ENCODE results near the gene NHLRC4.

The NHLRC4 gene

GRCh38 chr16:549544-550263 lies 17.1 kb upstream of the NHLRC4 start:
- Histone ChIP-seq H3K4me3 (ENCODE audit: low read depth, low read length) (no peak overlapping the region), H3K36me3 (ENCODE audit: control insufficient read depth in 2 of 2, insufficient read depth in 1 of 2, low read length in 2 of 2) (peaks cover 0 to 38% of the 10 kb centered on the region in 2 experiments; a peak in 1 of 3 replicates), H3K4me1 (ENCODE audit: control insufficient read depth, insufficient read depth, low read length) (no peaks in the 10 kb centered on the region), H3K27ac (ENCODE audit: extremely low read depth, low read depth, low read length) (no peak overlapping the region), H3K9me3 (ENCODE audit: control insufficient read depth, insufficient read depth, low read depth, low read length) (no peaks in the 10 kb centered on the region)
- ChIA-PET CTCF (no interaction called here), POLR2A (no interaction called here)
- TF ChIP-seq ZBTB7A (tag by site-specific recombination; IDR thresholded peaks at IDR 0.05; ENCODE audit: low read depth) (0 out of 2 replicates have a peak, but pooled peaks have one; percentile 34), PATZ1 (tag by site-specific recombination; IDR thresholded peaks at IDR 0.05) (no peak), ZNF133 (tag by site-specific recombination; IDR thresholded peaks at IDR 0.05) (no peak), ZNF404 (tag by site-specific recombination; IDR thresholded peaks at IDR 0.05) (no peak), KLF8 (tag by site-specific recombination; IDR thresholded peaks at IDR 0.05) (peak; percentile 37; the same call in 1 of the 2 replicates), BCL11B (tag by site-specific recombination; IDR thresholded peaks at IDR 0.05; ENCODE audit: low read depth) (peak; percentile 63; the same call in 1 of the 2 replicates), ZNF514 (tag by site-specific recombination; IDR thresholded peaks at IDR 0.05) (no peak), KLF9 (tag by site-specific recombination; IDR thresholded peaks at IDR 0.05; ENCODE audit: low read depth) (no peak), ZNF777 (tag by site-specific recombination; IDR thresholded peaks at IDR 0.05; ENCODE audit: borderline replicate concordance) (no peak), ZNF792 (tag by site-specific recombination; IDR thresholded peaks at IDR 0.05) (no peak), ZNF175 (tag by site-specific recombination; IDR thresholded peaks at IDR 0.05) (no peak), HOXD13 (CRISPR knock-in tag; IDR thresholded peaks at IDR 0.05; ENCODE audit: borderline replicate concordance) (no peak), PRDM10 (tag by site-specific recombination; IDR thresholded peaks at IDR 0.05) (no peak), ZNF292 (tag by site-specific recombination; IDR thresholded peaks at IDR 0.05; ENCODE audit: borderline replicate concordance, low read depth) (no peak), ZNF140 (tag by site-specific recombination; IDR thresholded peaks at IDR 0.05) (no peak), CTCF (tag by site-specific recombination; IDR thresholded peaks at IDR 0.05) (0 out of 2 replicates have a peak, but pooled peaks have one; percentile 17), ZNF354C (tag by site-specific recombination; IDR thresholded peaks at IDR 0.05; ENCODE audit: borderline replicate concordance, low read depth) (no peak)

- Histone ChIP-seq H3K4me1 (ENCODE audit: control insufficient read depth, insufficient read depth, low read length) (no peaks in the 10 kb centered on the region), H3K27ac (ENCODE audit: extremely low read depth, low read depth, low read length) (no peak overlapping the region), H3K9me3 (ENCODE audit: control insufficient read depth, insufficient read depth, low read depth, low read length) (no peaks in the 10 kb centered on the region), H3K36me3 (ENCODE audit: control insufficient read depth in 2 of 2, insufficient read depth in 1 of 2, low read length in 2 of 2) (peaks cover 0 to 38% of the 10 kb centered on the region in 2 experiments; a peak in 1 of 3 replicates), H3K4me3 (ENCODE audit: low read depth, low read length) (no peak overlapping the region)
- ChIA-PET POLR2A (no interaction called here), CTCF (interaction anchor here (0.8 kb wide), 1 partner anchor 16 kb away, joined by 3 read pairs; the partner anchor contains the start of gene NHLRC4)
- TF ChIP-seq ZBTB7A (tag by site-specific recombination; IDR thresholded peaks at IDR 0.05; ENCODE audit: low read depth) (peak; percentile 85), ZNF24 (tag by site-specific recombination; IDR thresholded peaks at IDR 0.05) (no peak), BCL11A (tag by site-specific recombination; IDR thresholded peaks at IDR 0.05; ENCODE audit: low read depth) (0 out of 2 replicates have a peak, but pooled peaks have one; percentile 13), HIC1 (tag by site-specific recombination; IDR thresholded peaks at IDR 0.05) (peak; percentile 32; the same call in 1 of the 2 replicates), INSM2 (tag by site-specific recombination; IDR thresholded peaks at IDR 0.05) (no peak), ZNF140 (tag by site-specific recombination; IDR thresholded peaks at IDR 0.05) (no peak), BCL11B (tag by site-specific recombination; IDR thresholded peaks at IDR 0.05; ENCODE audit: low read depth) (peak; percentile 71; the same call in 1 of the 2 replicates), ZFP41 (tag by site-specific recombination; IDR thresholded peaks at IDR 0.05; ENCODE audit: borderline replicate concordance) (no peak)
These were observed 15.6 kb upstream of the NHLRC4 start for GRCh38 chr16:551210-551609.

Data from HEK293 (cell line).